DOHH2 (cell line): ENCODE data around the gene SYNGR2.

ENCODE experiments used
- H3F3A ChIP-seq: fragments of 200-600 bp; sonication (generic), shearing (Covaris generic); 2 replicates; pipeline ENCODE4 v1.6.0; 2016; ENCODE audit warnings: antibody characterized with exemption, mild to moderate bottlenecking; ENCODE audit not compliant: control insufficient read depth, insufficient read depth
- H3K27ac ChIP-seq: fragments of 200-600 bp; sonication (generic); 2 replicates; pipeline ENCODE4 v1.5.1; 2014; ENCODE audit warnings: low read depth, mild to moderate bottlenecking, low read length, moderate library complexity
- H3K27me3 ChIP-seq: fragments of 200-600 bp; sonication (generic); 2 replicates; pipeline ENCODE4 v1.6.1; 2014; ENCODE audit warnings: mild to moderate bottlenecking, low read length, mixed read lengths; ENCODE audit not compliant: control insufficient read depth
- H3K36me3 ChIP-seq: fragments of 200-600 bp; sonication (generic); 2 replicates; pipeline ENCODE4 v1.6.1; 2014; ENCODE audit warnings: mild to moderate bottlenecking, low read length, moderate library complexity, mixed read lengths; ENCODE audit not compliant: control insufficient read depth
- H3K4me1 ChIP-seq: fragments of 200-600 bp; sonication (generic); 2 replicates; pipeline ENCODE4 v1.6.1; 2014; ENCODE audit warnings: mild to moderate bottlenecking, low read length, mixed read lengths; ENCODE audit not compliant: control insufficient read depth
- H3K4me2 ChIP-seq: fragments of 200-600 bp; sonication (generic); 2 replicates; pipeline ENCODE4 v1.6.0; 2014; ENCODE audit warnings: mild to moderate bottlenecking, low read length, moderate library complexity
- H3K4me3 ChIP-seq: fragments of 200-600 bp; sonication (generic); 2 replicates; pipeline ENCODE4 v1.5.1; 2014; ENCODE audit warnings: mild to moderate bottlenecking, low read length, mixed read lengths
- H3K79me2 ChIP-seq: fragments of 200-600 bp; sonication (generic); 2 replicates; pipeline ENCODE4 v1.6.1; 2014; ENCODE audit warnings: mild to moderate bottlenecking, low read length, mixed read lengths; ENCODE audit not compliant: control insufficient read depth
- H3K9me2 ChIP-seq: fragments of 200-600 bp; sonication (generic); replicated peaks from 2 replicates; pipeline ENCODE4 v1.6.1; 2014; ENCODE audit warnings: mild to moderate bottlenecking, low read length, mixed read lengths; ENCODE audit not compliant: control insufficient read depth
- H3K9me3 ChIP-seq: fragments of 200-600 bp; sonication (generic); 2 replicates; pipeline ENCODE4 v1.6.1; 2014; ENCODE audit warnings: antibody characterized with exemption, low read length, mixed read lengths; ENCODE audit not compliant: control insufficient read depth, insufficient read depth
- H4K20me1 ChIP-seq: fragments of 200-600 bp; sonication (generic); 2 replicates; pipeline ENCODE4 v1.6.0; 2014; ENCODE audit warnings: low read depth, mild to moderate bottlenecking, antibody characterized with exemption, low read length, moderate library complexity; ENCODE audit not compliant: control insufficient read depth, insufficient read depth
- CTCF ChIP-seq: fragments of 200-600 bp; sonication (generic); IDR thresholded peaks from one replicate; pipeline ENCODE4 v1.5.1; 2014; ENCODE audit warnings: antibody characterized with exemption, mild to moderate bottlenecking, low read depth, low read length; ENCODE audit not compliant: poor library complexity, severe bottlenecking
- EZH2phosphoT487 ChIP-seq: fragments of 200-600 bp; sonication (generic); IDR thresholded peaks from 2 replicates; pipeline ENCODE4 v1.6.1; 2017; ENCODE audit warnings: borderline replicate concordance, mild to moderate bottlenecking, antibody characterized with exemption, low read length, moderate library complexity, mixed read lengths

Gene SYNGR2

GRCh38 chr17:78184868-78185267, 16.5 kb downstream of the SYNGR2 start:
- peaks cover 89% of the 10 kb centered on the region for H3K79me2 ChIP-seq

DNA sequence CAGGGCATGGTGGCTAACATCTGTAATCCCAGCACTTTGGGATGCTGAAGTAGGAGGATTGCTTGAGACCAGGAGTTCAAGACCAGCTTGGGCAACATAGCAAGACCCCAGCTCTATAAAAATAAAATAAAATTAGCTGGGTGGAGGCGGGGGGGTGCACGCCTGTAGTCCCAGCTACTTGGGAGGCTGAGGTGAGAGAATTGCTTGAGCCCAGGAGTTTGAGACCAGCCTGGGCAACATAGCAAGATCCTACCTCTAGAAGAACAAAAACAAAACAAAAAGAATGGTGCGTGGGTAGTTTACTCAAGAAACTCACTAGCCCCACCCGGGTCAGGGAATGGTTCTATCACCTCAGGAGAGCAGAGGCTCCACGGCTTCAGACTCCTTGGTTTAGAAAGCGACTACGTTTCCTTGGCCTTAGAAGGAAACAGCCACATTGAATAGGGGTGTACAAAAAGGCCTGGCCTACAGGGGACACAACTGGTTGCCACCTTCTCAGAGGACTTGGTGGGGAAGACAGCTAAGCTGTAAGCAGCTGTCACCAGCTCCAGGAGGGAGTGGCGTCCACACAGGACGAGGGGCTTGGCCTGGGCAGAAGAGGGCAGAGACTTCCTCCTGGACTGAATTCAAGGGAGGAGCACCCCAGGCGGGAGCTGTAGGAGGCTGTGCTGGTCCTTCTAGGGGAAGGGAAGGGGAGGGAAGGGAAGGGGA, 17.8 kb downstream of the SYNGR2 start:
- H3K27ac ChIP-seq: no peak overlapping the region
- H3K4me1 ChIP-seq: peaks cover 72% of the 10 kb centered on the region

More at GRCh38 chr17:78184868-78185267, 16.5 kb downstream of the SYNGR2 start:
- Histone ChIP-seq H3K36me3 (peaks cover 76% of the 10 kb centered on the region), H3K27ac (no peak overlapping the region), H3K27me3 (no peaks in the 10 kb centered on the region), H3K9me2 (no peaks in the 10 kb centered on the region), H3K9me3 (no peaks in the 10 kb centered on the region), H3K4me3 (peak overlapping the region; percentile 100), H3F3A (no peaks in the 10 kb centered on the region), H3K4me1 (peaks cover 67% of the 10 kb centered on the region), H3K4me2 (peak overlapping the region; percentile 97), H4K20me1 (peaks cover 17% of the 10 kb centered on the region)
- no peak for TF ChIP-seq EZH2phosphoT487
- no peak for TF ChIP-seq CTCF

DNA sequence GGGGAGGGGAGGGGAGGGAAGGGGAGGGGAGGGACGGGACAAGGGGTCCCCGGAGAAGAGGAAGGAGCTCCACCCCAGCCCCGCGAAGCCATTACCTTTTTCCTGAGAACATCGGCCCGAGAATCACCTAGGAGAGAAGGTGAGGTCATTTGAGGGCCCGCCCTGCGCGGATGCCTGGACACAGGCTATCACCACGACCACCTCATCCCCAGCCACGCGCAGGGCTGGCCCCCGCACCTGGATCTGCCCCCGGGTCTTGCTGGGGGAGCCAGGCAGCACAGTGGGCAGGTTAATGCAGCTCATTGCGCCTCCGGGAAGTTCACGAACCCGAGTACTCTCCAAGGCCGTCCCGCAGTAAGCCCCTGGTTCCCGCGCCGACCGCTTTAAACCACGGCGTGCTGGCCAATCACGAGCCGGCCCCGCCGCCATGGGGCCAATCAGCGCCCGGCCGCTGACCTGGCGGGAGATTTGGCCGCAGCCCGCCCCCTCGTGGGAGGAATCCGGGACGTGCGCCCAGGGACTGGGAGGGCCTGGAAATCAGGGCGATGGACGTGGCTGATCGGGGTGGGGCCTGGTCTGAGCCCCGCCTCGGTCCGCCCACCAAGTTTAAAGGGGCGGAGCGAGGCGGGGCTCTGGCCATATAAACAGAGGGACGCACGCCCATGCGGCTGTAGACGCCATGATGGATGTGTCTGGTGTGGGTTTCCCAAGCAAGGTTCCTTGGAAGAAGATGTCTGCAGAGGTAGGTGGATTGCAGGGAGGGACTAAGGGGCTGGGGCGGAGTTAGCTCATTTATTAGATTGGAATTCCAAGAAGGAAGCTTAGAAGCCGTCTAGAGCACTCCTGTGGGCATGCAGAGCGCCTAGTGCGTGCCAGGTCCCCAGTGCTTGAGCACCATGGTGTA, 18.6 kb downstream of the SYNGR2 start, which contains the start of the genes AFMID and TK1:
TSS of gene AFMID (plus strand) at position 671 of the 904 bp plus-strand sequence. CDS start at position 680, 9 bp downstream.
TSS of gene TK1 (minus strand) at position 361 of the 904 bp plus-strand sequence. CDS start at position 303, 58 bp downstream.
- H4K20me1 ChIP-seq: peaks cover 17% of the 10 kb centered on the region
- no peaks in the 10 kb centered on the region for H3K9me2 ChIP-seq
- H3K4me3 ChIP-seq: peak within 1 kb of the TSS; percentile 100
- H3K4me1 ChIP-seq: peaks cover 73% of the 10 kb centered on the region
- no peaks in the 10 kb centered on the region for H3F3A ChIP-seq
- peak; percentile 51 for TF ChIP-seq CTCF
- no peak for TF ChIP-seq EZH2phosphoT487
- peak within 1 kb of the TSS; percentile 97 for H3K4me2 ChIP-seq
- H3K27me3 ChIP-seq: no peaks in the 10 kb centered on the region
- no peaks in the 10 kb centered on the region for H3K9me3 ChIP-seq
- peaks cover 97% of the 10 kb centered on the region for H3K79me2 ChIP-seq
- peak within 1 kb of the TSS; percentile 76 for H3K27ac ChIP-seq
- H3K36me3 ChIP-seq: peaks cover 76% of the 10 kb centered on the region

More for the DNA sequence above, 17.8 kb downstream of the SYNGR2 start:
- H4K20me1 ChIP-seq: peaks cover 17% of the 10 kb centered on the region
- TF ChIP-seq EZH2phosphoT487 (no peak), CTCF (no peak)
- peaks cover 76% of the 10 kb centered on the region for H3K36me3 ChIP-seq
- no peaks in the 10 kb centered on the region for H3K9me2 ChIP-seq
- no peaks in the 10 kb centered on the region for H3K27me3 ChIP-seq
- peak overlapping the region; percentile 100 for H3K4me3 ChIP-seq
- H3K79me2 ChIP-seq: peaks cover 95% of the 10 kb centered on the region
- H3K9me3 ChIP-seq: no peaks in the 10 kb centered on the region
- peak overlapping the region; percentile 97 for H3K4me2 ChIP-seq
- no peaks in the 10 kb centered on the region for H3F3A ChIP-seq
